ENCODE measurements around the gene OR5K2. TPM values are rescaled to one million over a fixed set of nuclear protein-coding genes. Genes with fewer than 3 reads are reported as not detected.

Gene OR5K2
- total and polyA plus RNA-seq, 9 donors, result not detected

DNA sequence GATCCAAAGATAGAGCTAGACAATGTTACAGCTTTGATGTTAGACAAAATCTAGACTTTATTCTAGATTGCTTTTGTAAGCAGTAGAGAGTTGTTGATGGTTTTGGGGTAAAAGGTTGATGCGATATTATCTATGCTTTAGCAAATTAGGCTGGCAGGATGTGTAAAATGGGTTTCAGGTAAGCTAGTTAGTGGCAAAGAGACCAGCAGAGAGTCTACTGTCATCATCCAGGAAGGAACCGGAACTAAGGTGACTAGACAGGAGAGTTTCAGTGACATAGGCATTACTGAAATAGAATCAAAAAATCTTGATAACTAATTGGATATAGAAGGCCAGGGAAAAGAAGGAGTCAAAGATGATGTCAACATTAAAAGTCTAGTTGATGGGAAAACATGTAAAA lies 11.1 kb downstream of the OR5K2 start:
- 96 to 99% (median 97%) methylated on average over 2 of the region's 2 CpGs for WGBS, 3 donors
- Histone ChIP-seq H3K27ac (no peak overlapping the region), H3K4me3 (no peak overlapping the region), H3K36me3 (no peaks in the 10 kb centered on the region), H3K4me1 (ENCODE audit: insufficient read depth) (no peaks in the 10 kb centered on the region), H3K27me3 (no peaks in the 10 kb centered on the region), H3K9me3 (no peaks in the 10 kb centered on the region)
- intact Hi-C loops (cut with DNase I), result no loop called here
- DNase-seq, result no peak
- TF ChIP-seq, protein P1, sequence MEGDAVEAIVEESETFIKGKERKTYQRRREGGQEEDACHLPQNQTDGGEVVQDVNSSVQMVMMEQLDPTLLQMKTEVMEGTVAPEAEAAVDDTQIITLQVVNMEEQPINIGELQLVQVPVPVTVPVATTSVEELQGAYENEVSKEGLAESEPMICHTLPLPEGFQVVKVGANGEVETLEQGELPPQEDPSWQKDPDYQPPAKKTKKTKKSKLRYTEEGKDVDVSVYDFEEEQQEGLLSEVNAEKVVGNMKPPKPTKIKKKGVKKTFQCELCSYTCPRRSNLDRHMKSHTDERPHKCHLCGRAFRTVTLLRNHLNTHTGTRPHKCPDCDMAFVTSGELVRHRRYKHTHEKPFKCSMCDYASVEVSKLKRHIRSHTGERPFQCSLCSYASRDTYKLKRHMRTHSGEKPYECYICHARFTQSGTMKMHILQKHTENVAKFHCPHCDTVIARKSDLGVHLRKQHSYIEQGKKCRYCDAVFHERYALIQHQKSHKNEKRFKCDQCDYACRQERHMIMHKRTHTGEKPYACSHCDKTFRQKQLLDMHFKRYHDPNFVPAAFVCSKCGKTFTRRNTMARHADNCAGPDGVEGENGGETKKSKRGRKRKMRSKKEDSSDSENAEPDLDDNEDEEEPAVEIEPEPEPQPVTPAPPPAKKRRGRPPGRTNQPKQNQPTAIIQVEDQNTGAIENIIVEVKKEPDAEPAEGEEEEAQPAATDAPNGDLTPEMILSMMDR (IDR thresholded peaks at IDR 0.05), result no peak

DNA sequence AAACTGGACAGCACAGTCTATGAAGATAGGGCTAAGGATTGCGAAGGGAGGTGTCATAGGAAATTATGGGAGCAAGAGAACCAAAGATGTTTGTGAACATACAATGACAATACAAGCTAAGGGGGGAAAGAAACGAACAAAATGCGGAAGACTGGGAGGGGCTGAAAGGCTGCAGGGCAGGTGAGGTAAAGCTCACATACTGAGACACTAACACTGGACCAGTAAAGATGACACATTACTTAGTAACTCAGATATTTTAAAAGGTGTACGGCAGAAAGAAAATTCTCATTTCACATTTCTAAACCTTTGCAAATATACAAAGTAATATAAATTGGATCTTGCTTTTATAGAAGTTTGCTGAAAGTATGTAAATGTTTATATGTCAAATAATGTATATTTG lies 15.1 kb downstream of the OR5K2 start:
- Histone ChIP-seq H3K27me3 (no peaks in the 10 kb centered on the region), H3K36me3 (no peaks in the 10 kb centered on the region), H3K4me1 (ENCODE audit: insufficient read depth) (no peaks in the 10 kb centered on the region), H3K4me3 (no peak overlapping the region), H3K9me3 (no peaks in the 10 kb centered on the region), H3K27ac (no peak overlapping the region)
- DNase-seq, result no peak
- WGBS, 3 donors, result 95 to 96% (median 96%) methylated on average over 4 of the region's 4 CpGs
- TF ChIP-seq EP300 (IDR thresholded peaks at IDR 0.05), result no peak
- no peak for TF ChIP-seq POLR2A (IDR thresholded peaks at IDR 0.05)
- TF ChIP-seq, protein P1 (IDR thresholded peaks at IDR 0.05), result no peak
- intact Hi-C loops (cut with DNase I), result no loop called here

DNA sequence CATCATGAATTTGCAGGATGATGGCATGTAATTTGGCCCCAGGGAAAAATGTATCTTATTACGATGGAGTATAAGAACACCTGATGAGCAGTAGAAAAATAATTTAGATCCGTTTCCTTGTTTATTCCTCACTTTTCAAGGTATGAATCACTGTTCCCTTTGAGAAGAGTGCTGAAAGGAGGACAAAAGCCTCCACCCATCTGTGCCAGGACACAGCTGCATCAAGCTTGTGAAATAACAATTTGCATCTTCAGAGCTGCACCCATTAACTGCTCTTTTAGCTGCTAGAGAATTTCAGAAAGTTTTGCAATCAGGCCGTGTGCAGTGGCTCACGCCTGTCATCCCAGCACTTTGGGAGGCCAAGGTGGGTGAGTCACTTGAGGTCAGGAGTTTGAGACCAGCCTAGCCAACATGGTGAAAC lies 15.6 kb downstream of the OR5K2 start:
- Histone ChIP-seq H3K9me3 (no peaks in the 10 kb centered on the region), H3K36me3 (no peaks in the 10 kb centered on the region), H3K4me1 (ENCODE audit: insufficient read depth) (no peaks in the 10 kb centered on the region), H3K4me3 (no peak overlapping the region), H3K27me3 (no peaks in the 10 kb centered on the region), H3K27ac (no peak overlapping the region)
- intact Hi-C loops (cut with DNase I), result no loop called here
- 74 to 84% (median 81%) methylated on average over 4 of the region's 4 CpGs for WGBS, 3 donors
- no peak for DNase-seq
- no peak for TF ChIP-seq POLR2A (IDR thresholded peaks at IDR 0.05)
- TF ChIP-seq, protein P1 (IDR thresholded peaks at IDR 0.05), result no peak
- TF ChIP-seq EP300 (IDR thresholded peaks at IDR 0.05), result no peak

DNA sequence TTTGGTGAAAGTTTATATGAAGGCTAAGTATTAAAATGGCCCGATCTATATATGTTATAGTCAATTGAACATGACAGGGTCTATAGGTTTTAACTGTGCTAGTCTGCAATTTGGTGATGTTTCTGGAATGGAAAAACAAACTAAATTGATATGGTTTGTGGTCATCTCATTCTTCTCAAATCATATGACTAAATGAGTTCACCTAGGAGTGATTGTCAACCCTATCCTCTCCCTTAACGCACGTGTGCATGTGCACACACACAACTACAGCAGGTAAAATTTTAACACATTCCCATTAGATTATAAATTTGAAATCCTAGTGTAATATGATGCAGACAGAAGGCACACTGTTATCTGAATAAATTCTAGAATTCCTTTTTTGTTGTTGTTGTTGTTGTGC lies 16.3 kb downstream of the OR5K2 start:
- no peak overlapping the region for H3K4me3 ChIP-seq
- no peak overlapping the region for H3K27ac ChIP-seq
- no peak for DNase-seq
- 96 to 98% (median 97%) methylated on average over 3 of the region's 3 CpGs for WGBS, 3 donors
- no peak for TF ChIP-seq POLR2A (IDR thresholded peaks at IDR 0.05)
- TF ChIP-seq, protein P1 (IDR thresholded peaks at IDR 0.05), result no peak
- no peak for TF ChIP-seq EP300 (IDR thresholded peaks at IDR 0.05)
- H3K36me3 ChIP-seq, result no peaks in the 10 kb centered on the region
- no peaks in the 10 kb centered on the region for H3K4me1 ChIP-seq (ENCODE audit: insufficient read depth)
- intact Hi-C loops (cut with DNase I), result no loop called here
- no peaks in the 10 kb centered on the region for H3K9me3 ChIP-seq
- no peaks in the 10 kb centered on the region for H3K27me3 ChIP-seq

DNA sequence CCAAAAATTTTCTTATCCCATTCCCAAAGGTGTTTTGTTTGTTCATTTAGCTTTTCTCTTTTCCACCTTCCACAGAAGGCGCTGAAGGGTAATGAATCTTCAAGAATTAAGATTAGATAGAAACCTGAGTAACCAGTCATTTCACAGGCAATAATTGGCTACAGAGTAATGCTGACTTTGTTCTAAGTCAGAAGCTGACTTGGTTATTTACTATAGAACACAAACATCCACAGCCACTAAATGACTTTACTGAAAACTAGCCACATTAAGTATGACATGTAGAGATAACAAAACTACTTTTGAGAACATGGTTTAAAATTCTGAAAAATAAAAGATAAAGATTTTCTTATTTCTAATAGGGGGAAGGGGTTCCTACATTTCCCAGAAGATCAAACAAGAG lies 17.5 kb downstream of the OR5K2 start:
- WGBS, 3 donors, result 92 to 95% (median 95%) methylated on average over 1 of the region's 1 CpG
- Histone ChIP-seq H3K27me3 (no peaks in the 10 kb centered on the region), H3K4me3 (no peak overlapping the region), H3K27ac (no peak overlapping the region), H3K9me3 (no peaks in the 10 kb centered on the region), H3K36me3 (no peaks in the 10 kb centered on the region), H3K4me1 (ENCODE audit: insufficient read depth) (peaks cover 2% of the 10 kb centered on the region)
- intact Hi-C loops (cut with DNase I), result no loop called here
- TF ChIP-seq EP300 (IDR thresholded peaks at IDR 0.05) (no peak), POLR2A (IDR thresholded peaks at IDR 0.05) (no peak)
- TF ChIP-seq, protein P1 (IDR thresholded peaks at IDR 0.05), result no peak
- DNase-seq, result no peak
